Fibroblast of villous mesenchyme (primary cell): ENCODE data around the gene UBTF. TPM values are rescaled to one million over a fixed set of nuclear protein-coding genes. Genes with fewer than 3 reads are reported as not detected.

Experiments used
- DNase-seq: peaks from one replicate; pipeline ENCODE4 v3.0.0-alpha.2; 2010; ENCODE audit warnings: low read depth
- H3K4me3 ChIP-seq: 2 replicates; pipeline ENCODE4 v1.5.1; 2011; ENCODE audit warnings: low read depth, mild to moderate bottlenecking, low read length
- CTCF ChIP-seq: IDR thresholded peaks from 2 replicates; pipeline ENCODE4 v1.5.1; 2012; ENCODE audit warnings: low read depth, mild to moderate bottlenecking, low read length; ENCODE audit not compliant: insufficient read depth
- total RNA-seq: library from RNA; depleted of rRNA; stranded (reverse); fragments of >200 nt; gene quantifications from 2 replicates; pipeline ENCODE4 v1.2.3, GENCODE V29; 2012

Gene UBTF
- total RNA-seq = 46.1 and 46.6 TPM in 2 replicates

GRCh38 chr17:44219616-44220212 is at the start of gene UBTF:
TSS of gene UBTF (minus strand) at chr17:44219675. CDS start at chr17:44218229, 1,446 bp downstream.
- no peak for TF ChIP-seq CTCF
- peak; percentile 63 for DNase-seq

GRCh38 chr17:44268709-44269534 is 49.4 kb upstream of the UBTF start:
- no peak for DNase-seq
- no peak overlapping the region for H3K4me3 ChIP-seq
- no peak for TF ChIP-seq CTCF

More at GRCh38 chr17:44219616-44220212, at the start of gene UBTF:
- H3K4me3 ChIP-seq = peak within 1 kb of the TSS; percentile 86

- no peak for DNase-seq
- H3K4me3 ChIP-seq = no peak within 1 kb of the TSS
- no peak for TF ChIP-seq CTCF
Measured at GRCh38 chr17:44267818-44268490, 48.5 kb upstream of the UBTF start, which contains the start of gene SLC4A1. TSS of gene SLC4A1 (minus strand) at chr17:44268135. CDS start at chr17:44262866, 5,269 bp downstream.

GRCh38 chr17:44267165-44267455 is 47.6 kb upstream of the UBTF start:
- no peak for DNase-seq
- no peak overlapping the region for H3K4me3 ChIP-seq
- TF ChIP-seq CTCF = no peak

GRCh38 chr17:44266402-44267164 is 47.1 kb upstream of the UBTF start:
- DNase-seq = no peak
- TF ChIP-seq CTCF = no peak
- no peak overlapping the region for H3K4me3 ChIP-seq

- no peak for DNase-seq
- no peak for TF ChIP-seq CTCF
- no peak overlapping the region for H3K4me3 ChIP-seq
Measured at GRCh38 chr17:44263345-44263902, 43.9 kb upstream of the UBTF start.
